K562 (cell line): Measurements from ENCODE around the gene FEN1. TPM values are rescaled to one million over a fixed set of nuclear protein-coding genes. Genes with fewer than 3 reads are reported as not detected.

Experiments used
- CHD1 ChIP-seq: fragments of 200-600 bp; sonication (generic); IDR thresholded peaks from one replicate; pipeline ENCODE4 v1.6.1; 2012; ENCODE audit warnings: mild to moderate bottlenecking, moderate library complexity, low read length, inconsistent platforms
- CTCFL ChIP-seq: IDR thresholded peaks from 2 replicates; pipeline ENCODE4 v1.6.1; 2011; ENCODE audit warnings: borderline replicate concordance, low read depth, mild to moderate bottlenecking, moderate library complexity, low read length; ENCODE audit not compliant: insufficient read depth, poor library complexity, severe bottlenecking
- EP400 ChIP-seq: fragments of 450-650 bp; IDR thresholded peaks from 2 replicates; pipeline ENCODE4 v1.6.1; 2017; ENCODE audit warnings: antibody characterized with exemption, mild to moderate bottlenecking, moderate library complexity
- IRF1 ChIP-seq: sonication (generic); formaldehyde crosslinking; IDR thresholded peaks from 2 replicates; pipeline ENCODE4 v1.8.0; 2022; ENCODE audit warnings: missing genetic modification reagents, mild to moderate bottlenecking, borderline replicate concordance
- KDM1A ChIP-seq, 2 experiments: fragments of 450-650 bp; IDR thresholded peaks; 2 replicates each; pipeline ENCODE4 v1.6.1; 2016; ENCODE audit warnings: mild to moderate bottlenecking in 2 of 2
- MAZ ChIP-seq, 2 experiments: fragments of 450-650 bp in 1 of 2; sonication (generic) in 1 of 2; formaldehyde crosslinking; IDR thresholded peaks in 1 of 2; conservative IDR thresholded peaks in 1 of 2; 2 replicates each; pipeline versions ENCODE4 v1.4.0 to v1.5.0; 2020; ENCODE audit warnings: mild to moderate bottlenecking in 1 of 2, missing genetic modification reagents in 1 of 2
- PCBP1 ChIP-seq: fragments of 200-400 bp; formaldehyde crosslinking; IDR thresholded peaks from 2 replicates; pipeline ENCODE4 v1.6.1; 2018; ENCODE audit warnings: mild to moderate bottlenecking, low read depth, low read length; ENCODE audit not compliant: poor library complexity, severe bottlenecking
- PREB ChIP-seq: sonication (generic); formaldehyde crosslinking; IDR thresholded peaks from 2 replicates; pipeline ENCODE4 v1.8.1; 2023; ENCODE audit warnings: mild to moderate bottlenecking, missing genetic modification reagents
- STAG1 ChIP-seq: sonication (generic); formaldehyde crosslinking; IDR thresholded peaks from 2 replicates; pipeline ENCODE4 v1.5.0; 2020; ENCODE audit warnings: missing genetic modification reagents, borderline replicate concordance
- SUPT5H ChIP-seq: fragments of 450-650 bp; IDR thresholded peaks from 2 replicates; pipeline ENCODE4 v1.6.1; 2016
- ZMIZ1 ChIP-seq, 2 experiments: fragments of 150-350 bp in 1 of 2; IDR thresholded peaks; 2 replicates each; pipeline ENCODE4 v1.6.1; 2012 to 2016; ENCODE audit warnings: low read depth in 2 of 2, low read length in 2 of 2, mild to moderate bottlenecking in 1 of 2, moderate library complexity in 1 of 2
- ZNF395 ChIP-seq: fragments of 200-800 bp; sonication (Bioruptor generic); IDR thresholded peaks from 2 replicates; pipeline ENCODE4 v1.6.1; 2017; ENCODE audit warnings: missing genetic modification characterization, missing compliant biosample characterization
- ZNF589 ChIP-seq: fragments of 200-800 bp; sonication (Bioruptor generic); IDR thresholded peaks from 2 replicates; pipeline ENCODE4 v1.6.1; 2016; ENCODE audit warnings: low read depth, missing genetic modification characterization, missing compliant biosample characterization
- polyA plus RNA-seq, 8 experiments: library from polyadenylated mRNA; depleted of rRNA in 4 of 8; stranded (reverse) in 5 of 8; unstranded in 3 of 8; fragments of >200 nt; fragmentation: Nextera tagmentation in 2 of 8; fragmentation: Illumina TruSeq in 1 of 8; extraction: Ambion mirVana in 2 of 8; extraction: Trizol in 1 of 8; gene quantifications; 2 replicates each; pipeline versions ENCODE4 v1.2.1 to v1.2.3, GENCODE V29; 2011 to 2014; ENCODE audit warnings: inconsistent platforms in 1 of 8, missing spikeins in 1 of 8
- total RNA-seq, 7 experiments: library from RNA; depleted of rRNA in 6 of 7; stranded (reverse); fragments of >200 nt in 6 of 7; fragmentation: Illumina TruSeq in 2 of 7; extraction: Trizol in 2 of 7; gene quantifications; 2 replicates each; pipeline versions ENCODE4 v1.2.1 to v1.2.3, GENCODE V29; 2011 to 2021; ENCODE audit warnings: low replicate concordance in 1 of 7

Gene FEN1
- total and polyA plus RNA-seq, 9 of the 15 experiments (the other 6 are each of a cell fraction or from before 2014, with no cell fraction given) = 58.1 to 156 (median 137) TPM

- peak; percentile 32 to 57; a peak in 1 of 4 replicates for TF ChIP-seq MAZ (CRISPR knock-in tag; conservative IDR thresholded peaks at IDR 0.05 in 1 of 2, IDR thresholded peaks at IDR 0.05 in 1 of 2)
- 0 out of 2 replicates have a peak, but pooled peaks have one; percentile 14 for TF ChIP-seq ZNF589 (CRISPR knock-in tag)
- peak; percentile 69 for TF ChIP-seq SUPT5H
- peak; percentile 53; the same call in 1 of the 2 replicates for TF ChIP-seq STAG1
- TF ChIP-seq PCBP1 = peak; percentile 26
- 0 out of 2 replicates have a peak, but pooled peaks have one; percentile 41 for TF ChIP-seq IRF1 (CRISPR knock-in tag)
- TF ChIP-seq PREB (CRISPR knock-in tag) = no peak
- TF ChIP-seq ZNF395 (CRISPR knock-in tag) = 0 out of 2 replicates have a peak, but pooled peaks have one; percentile 17
- TF ChIP-seq EP400 = peak; percentile 16; the same call in 1 of the 2 replicates
- peak; percentile 35 for TF ChIP-seq CTCFL
- peak in 1 of 2 experiments; percentile 44; a peak in 2 of 4 replicates for TF ChIP-seq KDM1A (IDR thresholded peaks at IDR 0.05)
- TF ChIP-seq ZMIZ1 (IDR thresholded peaks at IDR 0.05; ENCODE audit: low read depth in 2 of 2, low read length in 2 of 2) = 0 out of 4 replicates have a peak, but pooled peaks of 1 of the 2 experiments have one; percentile 23
- peak; percentile 98 for TF ChIP-seq CHD1
These were observed 23.4 kb downstream of the FEN1 start (continued) for GRCh38 chr11:61815790-61816735.
